Gastrocnemius medialis (tissue), 4 donors: ENCODE results near the gene KDM2B. TPM values are rescaled to one million over a fixed set of nuclear protein-coding genes. Genes with fewer than 3 reads are reported as not detected.

Experiments used
- ATAC-seq, 2 donors: fragments of 150-250 bp; one replicate each; pipeline ENCODE4 v1.9.1; 2016
- DNase-seq, 2 donors: peaks; one replicate each; pipeline ENCODE4 v3.0.0-alpha.2; 2019
- H3K27ac ChIP-seq, 4 donors: fragments of 200-600 bp; sonication (generic); 1 replicate in 1 of 4; 2 replicates in 3 of 4; pipeline ENCODE4 v1.5.1; 2016 to 2018; ENCODE audit warnings: mild to moderate bottlenecking in 2 of 4, moderate library complexity in 1 of 4
- H3K27me3 ChIP-seq, 3 donors: fragments of 200-600 bp; sonication (generic) in 2 of 3; 1 replicate in 1 of 3; 2 replicates in 2 of 3; pipeline versions ENCODE4 v1.5.1 to v1.6.0; 2016 to 2019; ENCODE audit warnings: mild to moderate bottlenecking in 1 of 3, moderate library complexity in 1 of 3
- H3K36me3 ChIP-seq, 2 donors: fragments of 200-600 bp; sonication (generic) in 1 of 2; one replicate each; pipeline ENCODE4 v1.5.1; 2017 to 2018
- H3K4me1 ChIP-seq, 2 donors: fragments of 200-600 bp; sonication (generic) in 1 of 2; one replicate each; pipeline ENCODE4 v1.5.1; 2016 to 2017; ENCODE audit warnings: mild to moderate bottlenecking in 2 of 2
- H3K4me3 ChIP-seq, 4 donors: fragments of 200-600 bp; sonication (generic) in 3 of 4; 1 replicate in 1 of 4; 2 replicates in 3 of 4; pipeline ENCODE4 v1.5.1; 2016 to 2019; ENCODE audit warnings: mild to moderate bottlenecking in 2 of 4
- H3K9me3 ChIP-seq, 3 donors: fragments of 200-600 bp; sonication (generic) in 2 of 3; 1 replicate in 1 of 3; 2 replicates in 2 of 3; pipeline ENCODE4 v1.5.1; 2016 to 2019
- POLR2A ChIP-seq, 2 donors: fragments of 450-650 bp; IDR thresholded peaks; one replicate each; pipeline ENCODE4 v1.6.1; 2017; ENCODE audit warnings: antibody characterized with exemption in 2 of 2, mild to moderate bottlenecking in 2 of 2, moderate library complexity in 2 of 2
- in situ Hi-C, 4 donors: fragments of 200-750 bp; cut with MboI; loops; one replicate each; pipeline versions ENCODE4 v1.15.0 to v1.8.0; 2017; ENCODE audit warnings: low sequenced_read_pairs in 4 of 4
- intact Hi-C: fragments of 100-400 bp; cut with DNase I; formaldehyde crosslinking; loops from one replicate; pipeline ENCODE4 v1.15.1; 2023; ENCODE audit warnings: low total_unique reads
- total RNA-seq, 4 donors: library from RNA; depleted of rRNA; stranded (reverse); fragments of >200 nt; gene quantifications; one replicate each; pipeline versions ENCODE4 v1.1.0 to v1.2.3, GENCODE V29; 2016
- TF ChIP-seq, protein P1 (sequence below), 5 experiments: fragments of 450-650 bp in 3 of 5; fragments of 200-600 bp in 2 of 5; sonication (generic) in 2 of 5; IDR thresholded peaks in 4 of 5; conservative IDR thresholded peaks in 1 of 5; 1 replicate in 4 of 5; 2 replicates in 1 of 5; pipeline ENCODE4 v1.5.1; 2016 to 2019; ENCODE audit warnings: antibody characterized with exemption in 5 of 5, mild to moderate bottlenecking in 3 of 5, moderate library complexity in 3 of 5

Gene KDM2B
- total RNA-seq, 4 donors from 2014 or later = 4.8 to 9.4 (median 8.3) TPM

- intact Hi-C loops = loop anchor here (2.0 to 5.0 kb wide), 3 partner anchors 35 to 91 kb away; partner anchors contain the start of genes KDM2B and ORAI1
- no peaks in the 10 kb centered on the region for H3K27me3 ChIP-seq
- H3K36me3 ChIP-seq = no peaks in the 10 kb centered on the region
- H3K27ac ChIP-seq = peak overlapping the region; percentile 91 to 97 (median 94)
- peak; percentile 66 to 80 for DNase-seq
- H3K9me3 ChIP-seq = no peaks in the 10 kb centered on the region
- H3K4me3 ChIP-seq = peak overlapping the region; percentile 68 to 87 (median 82)
- peak; percentile 64 to 72 for ATAC-seq
- H3K4me1 ChIP-seq = peaks cover 22 to 23% of the 10 kb centered on the region in 2 donors
- TF ChIP-seq POLR2A (IDR thresholded peaks at IDR 0.05) = peak; percentile 49 to 72
- TF ChIP-seq, protein P1, sequence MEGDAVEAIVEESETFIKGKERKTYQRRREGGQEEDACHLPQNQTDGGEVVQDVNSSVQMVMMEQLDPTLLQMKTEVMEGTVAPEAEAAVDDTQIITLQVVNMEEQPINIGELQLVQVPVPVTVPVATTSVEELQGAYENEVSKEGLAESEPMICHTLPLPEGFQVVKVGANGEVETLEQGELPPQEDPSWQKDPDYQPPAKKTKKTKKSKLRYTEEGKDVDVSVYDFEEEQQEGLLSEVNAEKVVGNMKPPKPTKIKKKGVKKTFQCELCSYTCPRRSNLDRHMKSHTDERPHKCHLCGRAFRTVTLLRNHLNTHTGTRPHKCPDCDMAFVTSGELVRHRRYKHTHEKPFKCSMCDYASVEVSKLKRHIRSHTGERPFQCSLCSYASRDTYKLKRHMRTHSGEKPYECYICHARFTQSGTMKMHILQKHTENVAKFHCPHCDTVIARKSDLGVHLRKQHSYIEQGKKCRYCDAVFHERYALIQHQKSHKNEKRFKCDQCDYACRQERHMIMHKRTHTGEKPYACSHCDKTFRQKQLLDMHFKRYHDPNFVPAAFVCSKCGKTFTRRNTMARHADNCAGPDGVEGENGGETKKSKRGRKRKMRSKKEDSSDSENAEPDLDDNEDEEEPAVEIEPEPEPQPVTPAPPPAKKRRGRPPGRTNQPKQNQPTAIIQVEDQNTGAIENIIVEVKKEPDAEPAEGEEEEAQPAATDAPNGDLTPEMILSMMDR (IDR thresholded peaks at IDR 0.05 in 4 of 5, conservative IDR thresholded peaks at IDR 0.05 in 1 of 5) = no peak
- in situ Hi-C loops = no loop called here
Observed at GRCh38 chr12:121536054-121536898, 44.5 kb downstream of the KDM2B start.

DNA sequence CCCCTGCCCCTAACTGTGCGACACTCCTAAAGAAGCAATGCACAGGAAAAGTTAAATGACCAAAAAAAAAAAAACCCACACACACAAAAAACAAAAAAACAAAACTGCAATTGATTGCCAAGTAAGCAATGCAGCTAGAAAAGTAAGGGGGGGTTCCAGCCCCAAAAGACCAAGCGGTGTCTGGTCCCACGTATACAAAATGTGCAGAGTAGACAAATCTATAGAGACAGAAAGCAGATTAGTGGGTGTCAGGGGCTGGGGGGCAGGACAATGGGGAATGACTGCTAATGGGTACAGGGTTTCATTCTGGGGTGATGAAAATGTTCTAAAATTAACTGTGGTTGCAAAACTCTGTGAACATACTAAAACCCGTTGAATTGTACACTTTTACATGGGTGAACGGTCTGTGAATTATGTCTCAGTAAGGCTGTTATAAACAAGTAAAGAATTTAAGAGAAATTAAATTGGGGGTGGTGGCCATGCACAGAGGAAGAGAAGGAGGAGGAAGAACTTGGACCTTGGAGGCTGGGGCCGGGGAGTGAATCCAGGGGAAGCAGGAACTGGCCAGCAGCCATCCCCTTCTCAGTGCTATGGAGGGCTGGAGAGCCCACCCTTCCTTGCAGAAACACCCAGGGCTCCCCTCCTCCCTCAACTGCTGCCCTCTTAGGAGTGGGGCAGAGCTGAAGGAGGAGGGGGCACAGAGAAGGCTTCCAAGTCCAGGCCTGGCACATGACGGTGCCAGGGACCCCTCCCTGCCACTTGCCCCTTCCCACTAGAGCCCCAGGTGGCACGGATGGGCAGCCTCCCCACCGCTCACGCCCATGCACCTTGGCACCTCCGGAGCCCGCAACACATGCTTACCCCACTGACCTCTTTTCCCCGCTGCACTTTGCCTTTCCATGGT is 45.4 kb downstream of the KDM2B start:
- no peak for DNase-seq
- H3K4me1 ChIP-seq = peaks cover 22 to 23% of the 10 kb centered on the region in 2 donors

GRCh38 chr12:121534495-121535148 is 46.2 kb downstream of the KDM2B start:
- H3K36me3 ChIP-seq = no peaks in the 10 kb centered on the region
- no peaks in the 10 kb centered on the region for H3K27me3 ChIP-seq
- no peak overlapping the region for H3K27ac ChIP-seq
- intact Hi-C loops (loop anchor here (5.0 kb wide), 2 partner anchors 48 to 93 kb away; partner anchors contain the start of genes KDM2B and ORAI1), in situ Hi-C loops (no loop called here)
- H3K4me3 ChIP-seq = no peak overlapping the region
- no peaks in the 10 kb centered on the region for H3K9me3 ChIP-seq
- TF ChIP-seq, protein P1 (IDR thresholded peaks at IDR 0.05 in 4 of 5, conservative IDR thresholded peaks at IDR 0.05 in 1 of 5) = no peak
- TF ChIP-seq POLR2A (IDR thresholded peaks at IDR 0.05) = no peak
- H3K4me1 ChIP-seq = peaks cover 23 to 25% of the 10 kb centered on the region in 2 donors
- DNase-seq (no peak), ATAC-seq (no peak)

More for the DNA sequence above, 45.4 kb downstream of the KDM2B start:
- H3K9me3 ChIP-seq = no peaks in the 10 kb centered on the region
- peak overlapping the region; percentile 91 to 97 (median 94) for H3K27ac ChIP-seq
- H3K36me3 ChIP-seq = no peaks in the 10 kb centered on the region
- peak overlapping the region; percentile 68 to 87 (median 82) for H3K4me3 ChIP-seq
- in situ Hi-C loops (no loop called here), intact Hi-C loops (loop anchor here (2.0 to 5.0 kb wide), 3 partner anchors 35 to 92 kb away; partner anchors contain the start of genes KDM2B and ORAI1)
- TF ChIP-seq POLR2A (IDR thresholded peaks at IDR 0.05) = no peak
- TF ChIP-seq, protein P1 (IDR thresholded peaks at IDR 0.05 in 4 of 5, conservative IDR thresholded peaks at IDR 0.05 in 1 of 5) = no peak
- no peak for ATAC-seq
- H3K27me3 ChIP-seq = no peaks in the 10 kb centered on the region

DNA sequence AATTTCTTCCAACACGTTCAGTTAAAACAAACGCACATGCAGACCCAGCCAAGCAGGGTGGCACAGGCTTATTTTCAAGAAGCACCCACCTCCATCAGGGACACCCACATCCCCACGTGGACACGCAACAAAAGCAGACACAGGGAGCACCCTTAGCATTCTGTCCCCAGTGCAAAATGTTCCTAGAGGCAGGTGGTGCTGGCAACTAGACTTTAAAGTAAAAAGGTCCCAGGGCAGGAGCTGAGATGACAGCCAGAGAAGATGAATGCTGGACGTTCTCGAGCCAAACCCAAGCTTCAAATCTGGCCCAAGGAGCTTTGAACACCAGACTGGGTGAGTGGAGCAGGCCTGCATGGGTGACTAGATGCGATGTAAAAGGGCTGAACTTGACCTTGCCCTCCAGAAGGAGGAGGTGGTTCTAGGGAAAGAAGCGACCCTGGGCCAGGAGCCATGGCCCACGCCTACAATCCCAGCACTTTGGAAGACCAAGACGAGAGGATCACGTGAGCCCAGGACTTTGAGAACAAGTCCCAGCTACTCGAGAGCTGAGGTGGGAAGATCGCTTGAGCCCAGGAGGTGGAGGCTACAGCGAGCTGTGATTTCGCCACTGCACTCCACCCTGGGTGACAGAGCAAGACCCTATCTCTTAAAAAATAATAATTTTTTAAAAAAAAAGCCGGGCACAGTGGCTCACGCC is 47.3 kb downstream of the KDM2B start:
- H3K9me3 ChIP-seq = no peaks in the 10 kb centered on the region
- TF ChIP-seq, protein P1 (IDR thresholded peaks at IDR 0.05 in 4 of 5, conservative IDR thresholded peaks at IDR 0.05 in 1 of 5) = no peak
- no peak for TF ChIP-seq POLR2A (IDR thresholded peaks at IDR 0.05)
- no peak overlapping the region for H3K4me3 ChIP-seq
- intact Hi-C loops (no loop called here), in situ Hi-C loops (no loop called here)
- DNase-seq (no peak), ATAC-seq (no peak)
- peaks cover 18 to 20% of the 10 kb centered on the region in 2 donors for H3K4me1 ChIP-seq
- H3K27ac ChIP-seq = peak overlapping the region in 1 of 4 donors; percentile 30
- H3K36me3 ChIP-seq = no peaks in the 10 kb centered on the region
- H3K27me3 ChIP-seq = no peaks in the 10 kb centered on the region
